Hepatic stellate cell (primary cell): Measurements from ENCODE around the gene IL17C.
"Not testable (repeated sequence)": the region's sequence is repeated elsewhere in the genome, so short reads cannot be mapped to it uniquely, and the experiment has no call there.

Experiments
- DNase-seq: peaks from one replicate; pipeline ENCODE4 v3.0.0; 2011; ENCODE audit warnings: low spot score

IL17C gene

GRCh38 chr16:88661468-88661867 is 23.1 kb downstream of the IL17C start:
- no peak for DNase-seq

- DNase-seq, result no peak
Observed at GRCh38 chr16:88662222-88662842, 24.0 kb downstream of the IL17C start.

GRCh38 chr16:88662843-88663606 is 24.7 kb downstream of the IL17C start, which contains the start of gene MVD:
Gene MVD (minus strand): TSS chr16:88663091. CDS start chr16:88663080, 11 bp downstream.
- DNase-seq, result peak; percentile 100

- no peak for DNase-seq
Observed at GRCh38 chr16:88665148-88665547, 26.8 kb downstream of the IL17C start.

- no peak for DNase-seq
Observed at GRCh38 chr16:88665570-88665969, 27.2 kb downstream of the IL17C start.

GRCh38 chr16:88667461-88667860 is 29.1 kb downstream of the IL17C start:
- no peak for DNase-seq

- not testable (repeated sequence) for DNase-seq
Observed at GRCh38 chr16:88669493-88669892, 31.1 kb downstream of the IL17C start.

- no peak for DNase-seq
Observed at GRCh38 chr16:88669980-88670379, 31.6 kb downstream of the IL17C start.

GRCh38 chr16:88671806-88672205 is 33.4 kb downstream of the IL17C start:
- DNase-seq, result no peak

GRCh38 chr16:88672776-88673175 is 34.4 kb downstream of the IL17C start:
- no peak for DNase-seq

- DNase-seq, result no peak
Observed at GRCh38 chr16:88673716-88674379, 35.5 kb downstream of the IL17C start.

- DNase-seq, result no peak
Observed at GRCh38 chr16:88676502-88677242, 38.3 kb downstream of the IL17C start.

GRCh38 chr16:88677721-88678120 is 39.3 kb downstream of the IL17C start:
- no peak for DNase-seq

GRCh38 chr16:88678224-88678979 is 40.0 kb downstream of the IL17C start:
- no peak for DNase-seq

GRCh38 chr16:88680554-88681083 is 42.2 kb downstream of the IL17C start:
- no peak for DNase-seq

- no peak for DNase-seq
Observed at GRCh38 chr16:88681084-88681680, 42.8 kb downstream of the IL17C start.

- no peak for DNase-seq
Observed at GRCh38 chr16:88681709-88682451, 43.5 kb downstream of the IL17C start.

GRCh38 chr16:88684569-88685155 is 46.3 kb downstream of the IL17C start:
- no peak for DNase-seq

- DNase-seq, result peak; percentile 89
Observed at GRCh38 chr16:88685156-88686061, 47.0 kb downstream of the IL17C start.
